GM23248 (cell line): Measurements from ENCODE around the gene SLC2A3. TPM values are rescaled to one million over a fixed set of nuclear protein-coding genes. Genes with fewer than 3 reads are reported as not detected.
A peak's percentile ranks its signal among the peaks of the same experiment; 100 is the strongest.
"Not testable (repeated sequence)": the region's sequence is repeated elsewhere in the genome, so short reads cannot be mapped to it uniquely, and the experiment has no call there.

Experiments used
- DNase-seq: peaks from one replicate; pipeline ENCODE4 v3.0.0-alpha.2; 2015
- H2AFZ ChIP-seq: fragments of 200-600 bp; sonication (generic); 2 replicates; pipeline ENCODE4 v1.6.1; 2016; ENCODE audit warnings: antibody characterized with exemption
- H3F3A ChIP-seq: fragments of 200-600 bp; sonication (generic); 2 replicates; pipeline ENCODE4 v1.6.1; 2016; ENCODE audit warnings: mild to moderate bottlenecking, antibody characterized with exemption, mixed run types; ENCODE audit not compliant: insufficient read depth
- H3K27ac ChIP-seq: fragments of 200-600 bp; sonication (generic); 2 replicates; pipeline ENCODE4 v1.5.1; 2016; ENCODE audit warnings: mild to moderate bottlenecking
- H3K27me3 ChIP-seq: fragments of 200-600 bp; sonication (generic); replicated peaks from 2 replicates; pipeline ENCODE4 v1.6.1; 2016; ENCODE audit warnings: mild to moderate bottlenecking; ENCODE audit not compliant: insufficient read depth
- H3K36me3 ChIP-seq: fragments of 200-600 bp; sonication (generic); 2 replicates; pipeline ENCODE4 v1.6.1; 2016; ENCODE audit warnings: low read depth, mild to moderate bottlenecking
- H3K4me1 ChIP-seq: fragments of 200-600 bp; sonication (generic); 2 replicates; pipeline ENCODE4 v1.6.1; 2016; ENCODE audit warnings: mild to moderate bottlenecking; ENCODE audit not compliant: insufficient read depth
- H3K4me2 ChIP-seq: fragments of 200-600 bp; sonication (generic); one replicate; pipeline ENCODE4 v1.6.1; 2016; ENCODE audit warnings: mild to moderate bottlenecking; ENCODE audit not compliant: unreplicated experiment
- H3K4me3 ChIP-seq: fragments of 200-600 bp; sonication (generic); 2 replicates; pipeline ENCODE4 v1.5.1; 2016; ENCODE audit warnings: mild to moderate bottlenecking
- H3K79me2 ChIP-seq: fragments of 200-600 bp; sonication (generic); 2 replicates; pipeline ENCODE4 v1.6.1; 2016; ENCODE audit warnings: mild to moderate bottlenecking; ENCODE audit not compliant: insufficient read depth
- H3K9ac ChIP-seq: fragments of 200-600 bp; sonication (generic); 2 replicates; pipeline ENCODE4 v1.6.1; 2016; ENCODE audit warnings: mild to moderate bottlenecking
- H3K9me2 ChIP-seq: fragments of 200-600 bp; sonication (generic); 2 replicates; pipeline ENCODE4 v1.6.1; 2016; ENCODE audit warnings: mixed run types, mild to moderate bottlenecking, moderate library complexity; ENCODE audit not compliant: insufficient read depth
- H3K9me3 ChIP-seq: fragments of 200-600 bp; sonication (generic); one replicate; pipeline ENCODE4 v1.6.1; 2017; ENCODE audit warnings: low read depth
- H4K20me1 ChIP-seq: fragments of 200-600 bp; sonication (generic); 2 replicates; pipeline ENCODE4 v1.6.0; 2016; ENCODE audit not compliant: insufficient read depth
- EZH2 ChIP-seq: fragments of 200-600 bp; sonication (generic); IDR thresholded peaks from 2 replicates; pipeline ENCODE4 v1.6.1; 2018; ENCODE audit warnings: antibody characterized with exemption, mild to moderate bottlenecking; ENCODE audit not compliant: insufficient read depth, poor library complexity, severe bottlenecking
- EZH2phosphoT487 ChIP-seq: fragments of 200-600 bp; sonication (generic); IDR thresholded peaks from 2 replicates; pipeline ENCODE4 v1.6.1; 2018; ENCODE audit warnings: antibody characterized with exemption, moderate library complexity, mild to moderate bottlenecking, low read depth; ENCODE audit not compliant: insufficient read depth
- WGBS, 2 experiments: methylation state at CpG; one replicate each; pipeline ENCODE4 v1.1.6; 2015 to 2017; ENCODE audit warnings: low lambda C conversion rate in 2 of 2, low coverage in 1 of 2; ENCODE audit errors: missing lambda C conversion rate in 2 of 2; 5-methylcytosine and 5-hydroxymethylcytosine counted together
- in situ Hi-C: fragments of 300-500 bp; cut with MboI; formaldehyde crosslinking; loops from 2 replicates; pipeline ENCODE4 v1.15.0; 2020
- polyA plus RNA-seq: library from polyadenylated mRNA; unstranded; fragments of >200 nt; fragmentation: Nextera tagmentation; extraction: Ambion mirVana; gene quantifications from 2 replicates; pipeline ENCODE4 v1.2.1, GENCODE V29; 2016
- total RNA-seq: library from RNA; depleted of rRNA; stranded (reverse); fragments of >200 nt; shearing (Covaris generic); gene quantifications from 2 replicates; pipeline ENCODE4 v1.2.3, GENCODE V29; 2014

The SLC2A3 gene
- total and polyA plus RNA-seq, 2 experiments from 2014 or later: 71.8 to 72.5 TPM

DNA sequence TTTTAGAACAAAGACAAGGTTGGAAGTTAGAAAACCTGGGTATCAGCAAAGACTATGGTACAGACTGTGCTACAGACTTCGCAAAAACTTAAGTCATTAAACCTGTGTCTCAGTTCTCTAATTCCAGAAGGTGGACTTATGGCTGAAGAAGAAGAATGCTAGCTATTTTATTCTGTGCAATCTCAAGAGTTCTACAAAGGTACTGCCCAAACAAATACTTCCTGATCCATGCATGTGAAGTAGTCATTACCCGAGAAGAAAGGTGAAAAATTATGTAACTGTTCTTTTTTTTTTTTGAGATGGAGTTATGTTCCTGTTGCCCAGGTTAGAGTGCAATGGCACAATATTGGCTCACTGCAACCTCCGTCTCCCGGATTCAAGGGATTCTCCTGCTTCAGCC, 45.5 kb upstream of the SLC2A3 start:
- H3K4me2 ChIP-seq: no peak overlapping the region
- H3K4me1 ChIP-seq: 0 out of 2 replicates have a peak, but pooled peaks cover 7% of the 10 kb centered on the region
- H3K9me2 ChIP-seq: no peaks in the 10 kb centered on the region
- WGBS, 2 experiments: 92 to 93% methylated on average over 4 of the region's 4 CpGs
- H3K9me3 ChIP-seq: no peaks in the 10 kb centered on the region
- no peak overlapping the region for H2AFZ ChIP-seq
- in situ Hi-C loops: no loop called here
- no peak overlapping the region for H3K4me3 ChIP-seq
- H4K20me1 ChIP-seq: no peaks in the 10 kb centered on the region
- TF ChIP-seq EZH2phosphoT487: no peak
- no peak for TF ChIP-seq EZH2
- H3K79me2 ChIP-seq: no peaks in the 10 kb centered on the region
- H3K27me3 ChIP-seq: no peaks in the 10 kb centered on the region
- H3K36me3 ChIP-seq: no peaks in the 10 kb centered on the region
- no peak overlapping the region for H3K27ac ChIP-seq
- no peaks in the 10 kb centered on the region for H3F3A ChIP-seq
- no peak overlapping the region for H3K9ac ChIP-seq
- DNase-seq: no peak

DNA sequence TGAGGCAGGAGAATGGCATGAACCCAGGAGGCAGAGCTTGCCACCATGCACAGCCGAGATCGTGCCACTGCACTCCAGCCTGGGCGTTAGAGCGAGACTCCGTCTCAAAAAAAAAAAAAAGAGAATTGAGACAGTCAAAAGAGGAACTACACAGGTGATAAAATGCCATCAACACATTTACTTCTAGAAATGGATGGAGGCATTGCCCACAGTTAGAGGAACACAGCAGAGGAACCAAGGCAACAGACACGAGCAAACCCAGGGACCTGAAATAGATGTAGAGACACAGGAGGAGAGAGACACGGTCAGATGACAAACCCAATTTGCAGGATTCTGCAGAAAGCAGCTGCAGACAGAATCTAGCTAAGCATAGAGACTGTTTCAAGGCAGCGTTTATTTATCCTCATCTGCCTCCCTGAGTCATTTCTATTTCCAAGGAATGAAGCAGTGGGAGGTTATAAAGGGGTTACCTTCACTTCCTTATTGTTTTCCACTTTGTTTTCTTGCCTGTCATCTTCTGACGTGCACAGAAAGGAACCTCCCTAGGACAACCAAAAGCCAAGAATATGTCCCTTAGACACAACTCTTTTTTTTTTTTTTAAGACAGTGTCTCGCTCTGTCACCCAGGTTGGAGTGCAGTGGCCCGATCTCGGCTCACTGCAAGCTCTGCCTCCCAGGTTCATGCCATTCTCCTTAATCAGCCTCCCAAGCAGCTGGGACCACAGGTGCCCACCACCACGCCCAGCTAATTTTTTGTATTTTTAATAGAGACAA, 41.6 kb upstream of the SLC2A3 start:
- in situ Hi-C loops, H3K4me2 ChIP-seq, H3F3A ChIP-seq, DNase-seq, H3K9me3 ChIP-seq, H3K79me2 ChIP-seq, H3K4me3 ChIP-seq, H3K9me2 ChIP-seq, H3K27ac ChIP-seq, H3K36me3 ChIP-seq, H3K9ac ChIP-seq, H3K27me3 ChIP-seq, H4K20me1 ChIP-seq, H2AFZ ChIP-seq, H3K4me1 ChIP-seq: not testable (repeated sequence)
- 65 to 70% methylated on average over 11 to 12 of the region's 13 CpGs for WGBS, 2 experiments

- DNase-seq: no peak
These were observed 37.5 kb upstream of the SLC2A3 start for GRCh38 chr12:7973457-7973825.

DNA sequence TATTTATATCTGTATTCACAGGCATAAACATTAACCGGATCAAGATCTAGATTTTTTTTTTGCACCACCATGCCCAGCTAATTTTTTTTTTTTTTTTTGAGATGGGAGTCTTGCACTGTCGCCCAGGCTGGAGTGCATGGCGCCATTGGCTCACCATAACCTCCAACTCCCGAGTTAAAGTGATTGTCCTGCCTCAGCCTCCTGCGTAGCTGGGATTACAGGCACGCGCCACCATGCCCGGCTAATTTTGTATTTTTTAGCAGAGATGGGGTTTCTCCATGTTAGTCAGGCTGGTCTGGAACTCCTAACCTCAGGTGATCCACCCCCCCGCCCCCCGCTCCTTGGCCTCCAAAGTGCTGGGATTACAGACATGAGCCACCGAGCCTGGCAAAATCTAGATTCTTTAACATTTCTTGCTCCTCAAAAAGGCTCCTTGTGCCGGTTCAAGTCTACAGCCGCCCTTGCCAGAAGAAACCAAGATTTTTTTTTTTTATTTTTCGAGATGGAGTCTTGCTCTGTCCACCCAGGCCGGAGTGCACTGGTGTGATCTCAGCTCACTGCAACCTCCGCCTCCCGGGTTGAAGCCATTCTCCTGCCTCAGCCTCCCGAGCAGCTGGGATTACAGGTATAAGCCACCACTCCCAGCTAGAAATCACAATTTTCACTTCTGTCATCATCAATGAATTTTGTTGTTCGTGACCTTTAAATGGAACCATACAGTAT, 36.9 kb upstream of the SLC2A3 start:
- Histone ChIP-seq H3F3A (peaks cover 20% of the 10 kb centered on the region), H3K27ac (peak overlapping the region; percentile 41; the same call in 1 of the 2 replicates), H3K4me2 (peak overlapping the region; percentile 65), H3K9me2 (no peaks in the 10 kb centered on the region), H3K36me3 (no peaks in the 10 kb centered on the region), H3K4me3 (0 out of 2 replicates have a peak overlapping the region, but pooled peaks have one; percentile 22), H2AFZ (no peak overlapping the region), H3K27me3 (no peaks in the 10 kb centered on the region), H3K9ac (no peak overlapping the region), H3K79me2 (0 out of 2 replicates have a peak, but pooled peaks cover 4% of the 10 kb centered on the region), H3K9me3 (no peaks in the 10 kb centered on the region), H4K20me1 (no peaks in the 10 kb centered on the region), H3K4me1 (peaks cover 18% of the 10 kb centered on the region)
- WGBS, 2 experiments: 87 to 88% methylated on average over 18 to 19 of the region's 19 CpGs
- TF ChIP-seq EZH2phosphoT487 (no peak), EZH2 (no peak)
- no peak for DNase-seq
- in situ Hi-C loops: no loop called here

More at GRCh38 chr12:7973457-7973825, 37.5 kb upstream of the SLC2A3 start:
- H3K4me2 ChIP-seq: no peak overlapping the region
- H3K27me3 ChIP-seq: no peaks in the 10 kb centered on the region
- H3K79me2 ChIP-seq: 0 out of 2 replicates have a peak, but pooled peaks cover 4% of the 10 kb centered on the region
- TF ChIP-seq EZH2: no peak
- no peak for TF ChIP-seq EZH2phosphoT487
- H3K9me2 ChIP-seq: no peaks in the 10 kb centered on the region
- H3K9me3 ChIP-seq: no peaks in the 10 kb centered on the region
- H3K4me3 ChIP-seq: no peak overlapping the region
- H3K9ac ChIP-seq: no peak overlapping the region
- H3K4me1 ChIP-seq: peaks cover 18% of the 10 kb centered on the region
- H2AFZ ChIP-seq: no peak overlapping the region
- no peak overlapping the region for H3K27ac ChIP-seq
- in situ Hi-C loops: no loop called here
- no peaks in the 10 kb centered on the region for H4K20me1 ChIP-seq
- WGBS, 2 experiments: 93 to 97% methylated on average over 6 of the region's 6 CpGs
- H3K36me3 ChIP-seq: no peaks in the 10 kb centered on the region
- H3F3A ChIP-seq: peaks cover 20% of the 10 kb centered on the region

GRCh38 chr12:7972269-7972668, 36.3 kb upstream of the SLC2A3 start:
- H3K9me3 ChIP-seq, H2AFZ ChIP-seq, H3K9me2 ChIP-seq, H3K36me3 ChIP-seq, in situ Hi-C loops, H3K27me3 ChIP-seq, DNase-seq, H4K20me1 ChIP-seq, H3K79me2 ChIP-seq, H3K9ac ChIP-seq: not testable (repeated sequence)
- Histone ChIP-seq H3F3A (peaks cover 20% of the 10 kb centered on the region), H3K4me3 (0 out of 2 replicates have a peak overlapping the region, but pooled peaks have one; percentile 22), H3K27ac (peak overlapping the region; percentile 41; the same call in 1 of the 2 replicates), H3K4me2 (peak overlapping the region; percentile 65), H3K4me1 (peaks cover 18% of the 10 kb centered on the region)
- WGBS, 2 experiments: 0 to 26% methylated on average over 3 to 4 of the region's 9 CpGs

DNA sequence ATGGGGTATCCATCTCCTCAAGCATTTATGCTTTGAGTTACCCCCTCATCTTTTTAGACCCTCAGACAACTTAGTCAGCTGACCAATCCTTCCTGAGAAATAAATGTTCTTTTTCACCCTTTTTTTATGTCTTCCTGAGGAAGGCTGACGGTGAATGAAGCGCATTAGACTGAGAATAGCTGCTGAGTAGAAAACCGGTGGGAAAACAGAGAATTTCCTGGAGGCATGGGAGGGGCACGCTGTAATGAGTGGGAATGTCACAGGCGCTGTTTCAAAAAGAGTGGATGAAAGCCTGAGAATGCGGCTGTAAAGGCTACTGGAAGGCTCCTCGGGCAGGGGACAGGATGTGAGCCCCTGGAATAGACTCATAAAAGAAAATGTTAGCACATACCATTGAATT, 35.8 kb upstream of the SLC2A3 start:
- H4K20me1 ChIP-seq, H3K9me3 ChIP-seq, H3K27me3 ChIP-seq, H3K36me3 ChIP-seq, in situ Hi-C loops, H3K9me2 ChIP-seq, DNase-seq, H3K79me2 ChIP-seq: not testable (repeated sequence)
- Histone ChIP-seq H3F3A (peaks cover 20% of the 10 kb centered on the region), H2AFZ (peak overlapping the region; percentile 88), H3K27ac (peak overlapping the region; percentile 89), H3K4me2 (peak overlapping the region; percentile 82), H3K9ac (peak overlapping the region; percentile 82), H3K4me3 (peak overlapping the region; percentile 77), H3K4me1 (peaks cover 18% of the 10 kb centered on the region)
- WGBS, 2 experiments: 13 to 27% methylated on average over 3 to 6 of the region's 7 CpGs
